DOHH2 (cell line): Measurements from ENCODE around the gene CCNG2.

Experiments used
- EZH2phosphoT487 ChIP-seq: fragments of 200-600 bp; sonication (generic); IDR thresholded peaks from 2 replicates; pipeline ENCODE4 v1.6.1; 2017; ENCODE audit warnings: borderline replicate concordance, mild to moderate bottlenecking, antibody characterized with exemption, low read length, moderate library complexity, mixed read lengths
- TF ChIP-seq, protein P1 (sequence below): fragments of 200-600 bp; sonication (generic); IDR thresholded peaks from one replicate; pipeline ENCODE4 v1.5.1; 2014; ENCODE audit warnings: antibody characterized with exemption, mild to moderate bottlenecking, low read depth, low read length; ENCODE audit not compliant: poor library complexity, severe bottlenecking

DNA sequence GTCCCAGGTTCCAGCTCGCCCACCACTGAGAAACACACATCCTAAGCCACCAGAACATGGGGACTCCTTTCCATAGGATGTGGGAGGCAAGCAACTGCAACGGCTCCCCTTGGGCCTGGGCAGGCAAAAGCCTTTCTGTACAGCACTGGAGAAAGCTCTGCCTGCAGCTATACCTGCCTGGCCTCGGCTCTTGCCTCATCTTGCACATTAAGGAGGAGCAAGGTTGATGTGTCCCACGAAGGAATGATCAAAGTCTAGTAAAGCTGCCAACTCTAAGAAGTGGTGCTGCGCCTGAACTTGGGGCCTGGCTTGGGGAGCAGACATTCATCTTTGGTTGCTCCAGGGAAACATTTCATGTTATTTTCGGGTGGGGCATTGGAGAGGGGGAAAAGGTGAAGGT, 19.6 kb downstream of the CCNG2 start:
- TF ChIP-seq, protein P1, sequence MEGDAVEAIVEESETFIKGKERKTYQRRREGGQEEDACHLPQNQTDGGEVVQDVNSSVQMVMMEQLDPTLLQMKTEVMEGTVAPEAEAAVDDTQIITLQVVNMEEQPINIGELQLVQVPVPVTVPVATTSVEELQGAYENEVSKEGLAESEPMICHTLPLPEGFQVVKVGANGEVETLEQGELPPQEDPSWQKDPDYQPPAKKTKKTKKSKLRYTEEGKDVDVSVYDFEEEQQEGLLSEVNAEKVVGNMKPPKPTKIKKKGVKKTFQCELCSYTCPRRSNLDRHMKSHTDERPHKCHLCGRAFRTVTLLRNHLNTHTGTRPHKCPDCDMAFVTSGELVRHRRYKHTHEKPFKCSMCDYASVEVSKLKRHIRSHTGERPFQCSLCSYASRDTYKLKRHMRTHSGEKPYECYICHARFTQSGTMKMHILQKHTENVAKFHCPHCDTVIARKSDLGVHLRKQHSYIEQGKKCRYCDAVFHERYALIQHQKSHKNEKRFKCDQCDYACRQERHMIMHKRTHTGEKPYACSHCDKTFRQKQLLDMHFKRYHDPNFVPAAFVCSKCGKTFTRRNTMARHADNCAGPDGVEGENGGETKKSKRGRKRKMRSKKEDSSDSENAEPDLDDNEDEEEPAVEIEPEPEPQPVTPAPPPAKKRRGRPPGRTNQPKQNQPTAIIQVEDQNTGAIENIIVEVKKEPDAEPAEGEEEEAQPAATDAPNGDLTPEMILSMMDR: no peak
- no peak for TF ChIP-seq EZH2phosphoT487
